Mucosa of gallbladder (tissue), 1 donor: Measurements from ENCODE around the gene HSPA12B. TPM values are rescaled to one million over a fixed set of nuclear protein-coding genes. Genes with fewer than 3 reads are reported as not detected.

ENCODE experiments used
- DNase-seq: peaks from one replicate; pipeline ENCODE4 v3.0.0-alpha.2; 2020; ENCODE audit warnings: low spot score
- total RNA-seq: library from RNA; stranded (reverse); gene quantifications from one replicate; pipeline ENCODE4 v1.2.1, GENCODE V29; 2021
- donor health status: DM: no; HTN: no; CAD: no.

The HSPA12B gene
- total RNA-seq, 1 donor from 2014 or later: 5.4 TPM

DNA sequence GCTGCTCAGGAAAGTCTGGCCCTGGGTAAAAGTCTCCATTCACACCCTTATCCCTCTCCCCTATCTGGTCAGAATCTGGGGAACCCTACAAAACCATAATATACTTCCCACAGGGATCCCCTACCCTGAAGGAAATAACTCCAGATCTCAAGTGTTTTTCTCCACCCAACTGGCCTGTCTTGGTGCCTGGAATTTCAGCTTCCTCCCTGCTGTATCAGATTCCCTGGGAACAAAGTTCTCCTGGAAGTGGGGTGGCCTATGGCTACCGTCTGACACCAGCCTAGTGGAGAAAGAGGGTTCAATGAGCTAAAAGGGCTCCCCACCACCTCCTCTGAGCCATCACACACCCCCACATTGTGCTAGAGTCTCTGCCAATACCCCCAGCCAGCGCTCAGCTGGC, 15.0 kb downstream of the HSPA12B start:
- no peak for DNase-seq

DNA sequence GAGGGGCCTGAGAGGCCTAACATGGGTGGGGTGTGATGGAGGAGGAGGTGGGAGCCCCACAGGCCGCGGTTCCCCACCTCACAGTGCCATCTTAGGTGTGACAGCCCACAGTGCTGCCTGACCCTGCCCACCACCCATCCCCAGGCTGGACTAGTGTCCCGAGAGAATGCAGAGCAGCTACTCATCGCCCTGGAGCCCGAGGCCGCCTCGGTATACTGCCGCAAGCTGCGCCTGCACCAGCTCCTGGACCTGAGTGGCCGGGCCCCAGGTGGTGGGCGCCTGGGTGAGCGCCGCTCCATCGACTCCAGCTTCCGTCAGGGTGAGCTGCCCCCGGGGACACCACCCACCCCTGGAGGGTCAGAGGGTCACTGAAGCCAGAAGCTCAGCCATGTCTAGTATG, 15.6 kb downstream of the HSPA12B start:
- DNase-seq: no peak

- no peak for DNase-seq
Measured at GRCh38 chr20:3749087-3749688, 16.7 kb downstream of the HSPA12B start.

DNA sequence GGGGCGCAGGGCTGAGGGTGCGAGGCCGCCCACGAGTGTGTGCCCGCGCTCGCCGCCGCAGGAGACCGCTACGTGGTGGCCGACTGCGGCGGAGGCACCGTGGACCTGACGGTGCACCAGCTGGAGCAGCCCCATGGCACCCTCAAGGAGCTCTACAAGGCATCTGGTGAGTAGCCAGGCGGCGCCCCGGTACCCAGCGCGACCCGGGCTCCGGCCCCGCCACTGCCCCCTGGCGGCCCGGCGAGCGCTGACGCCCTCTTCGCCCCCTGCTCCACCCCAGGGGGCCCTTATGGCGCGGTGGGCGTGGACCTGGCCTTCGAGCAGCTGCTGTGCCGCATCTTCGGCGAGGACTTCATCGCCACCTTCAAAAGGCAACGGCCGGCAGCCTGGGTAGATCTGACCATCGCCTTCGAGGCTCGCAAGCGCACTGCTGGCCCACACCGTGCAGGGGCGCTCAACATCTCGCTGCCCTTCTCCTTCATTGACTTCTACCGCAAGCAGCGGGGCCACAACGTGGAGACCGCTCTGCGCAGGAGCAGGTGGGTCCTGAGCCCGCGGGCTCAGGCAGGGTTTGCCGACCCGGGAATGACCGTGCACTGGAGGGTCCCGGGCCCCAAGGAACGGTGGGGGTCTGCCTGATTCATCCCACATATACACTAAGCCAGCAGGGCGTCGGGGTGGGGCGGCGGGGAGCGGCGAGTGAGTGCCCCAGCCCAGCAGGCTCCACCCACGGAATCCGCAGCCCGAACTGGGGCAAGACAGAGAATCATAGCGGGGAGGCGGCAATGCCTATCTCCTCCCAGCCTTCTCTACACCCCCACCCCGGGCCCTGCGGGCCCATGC, 17.4 kb downstream of the HSPA12B start:
- DNase-seq: no peak

DNA sequence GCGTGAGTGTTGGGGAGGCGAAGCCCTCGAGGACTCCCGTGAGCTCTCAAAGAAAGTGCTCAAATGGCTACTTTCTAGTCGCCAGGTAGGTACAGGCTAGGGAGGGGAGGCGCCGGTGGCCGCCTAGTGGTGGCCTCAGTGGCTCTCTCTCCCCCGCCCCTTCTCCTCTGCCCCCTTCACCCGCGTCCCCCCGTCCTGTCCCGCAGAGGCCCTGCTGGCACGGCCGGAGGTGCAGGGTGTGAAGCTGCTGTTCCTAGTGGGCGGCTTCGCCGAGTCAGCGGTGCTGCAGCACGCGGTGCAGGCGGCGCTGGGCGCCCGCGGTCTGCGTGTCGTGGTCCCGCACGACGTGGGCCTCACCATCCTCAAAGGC, 18.8 kb downstream of the HSPA12B start:
- DNase-seq: no peak

GRCh38 chr20:3751675-3752385, 19.3 kb downstream of the HSPA12B start:
- DNase-seq: no peak

DNA sequence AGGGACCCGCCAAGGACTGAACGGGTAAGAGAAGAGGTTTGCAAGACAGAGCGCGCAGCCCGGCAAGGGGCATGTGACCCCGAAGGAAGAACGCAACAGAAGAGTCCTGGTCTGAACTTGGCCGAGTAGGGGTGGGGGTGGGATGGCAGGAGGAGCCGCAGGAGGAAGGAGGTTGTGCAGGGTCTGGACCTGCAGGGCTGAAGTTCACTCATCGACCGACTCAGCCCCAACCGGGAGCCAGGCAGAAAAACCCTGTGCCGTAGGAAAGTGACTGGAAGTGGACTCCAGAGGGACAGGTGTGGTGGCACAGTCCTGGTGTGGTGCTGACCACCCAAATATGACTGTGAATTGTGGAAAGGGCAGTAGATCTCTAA, 19.9 kb downstream of the HSPA12B start:
- no peak for DNase-seq

DNA sequence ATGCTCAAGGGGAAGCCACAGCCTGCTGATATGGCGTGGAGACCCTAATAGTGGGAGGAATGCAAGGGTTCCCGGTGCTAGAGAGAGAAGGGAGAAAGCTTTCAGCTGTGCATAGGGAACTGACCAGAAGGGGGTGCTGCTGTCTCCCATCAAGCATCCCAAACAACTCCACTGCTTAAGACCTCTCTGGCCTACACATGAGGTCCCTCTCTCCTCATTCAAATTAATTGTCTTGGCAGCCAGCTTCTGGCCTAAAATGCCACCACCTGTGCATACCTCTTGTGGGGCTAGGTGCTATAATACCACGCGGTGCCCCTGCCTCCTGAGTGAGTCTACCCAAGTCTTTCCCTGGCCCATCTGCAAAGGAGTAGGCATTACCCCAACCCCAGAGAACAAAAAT, 20.6 kb downstream of the HSPA12B start:
- peak; percentile 78 for DNase-seq

DNA sequence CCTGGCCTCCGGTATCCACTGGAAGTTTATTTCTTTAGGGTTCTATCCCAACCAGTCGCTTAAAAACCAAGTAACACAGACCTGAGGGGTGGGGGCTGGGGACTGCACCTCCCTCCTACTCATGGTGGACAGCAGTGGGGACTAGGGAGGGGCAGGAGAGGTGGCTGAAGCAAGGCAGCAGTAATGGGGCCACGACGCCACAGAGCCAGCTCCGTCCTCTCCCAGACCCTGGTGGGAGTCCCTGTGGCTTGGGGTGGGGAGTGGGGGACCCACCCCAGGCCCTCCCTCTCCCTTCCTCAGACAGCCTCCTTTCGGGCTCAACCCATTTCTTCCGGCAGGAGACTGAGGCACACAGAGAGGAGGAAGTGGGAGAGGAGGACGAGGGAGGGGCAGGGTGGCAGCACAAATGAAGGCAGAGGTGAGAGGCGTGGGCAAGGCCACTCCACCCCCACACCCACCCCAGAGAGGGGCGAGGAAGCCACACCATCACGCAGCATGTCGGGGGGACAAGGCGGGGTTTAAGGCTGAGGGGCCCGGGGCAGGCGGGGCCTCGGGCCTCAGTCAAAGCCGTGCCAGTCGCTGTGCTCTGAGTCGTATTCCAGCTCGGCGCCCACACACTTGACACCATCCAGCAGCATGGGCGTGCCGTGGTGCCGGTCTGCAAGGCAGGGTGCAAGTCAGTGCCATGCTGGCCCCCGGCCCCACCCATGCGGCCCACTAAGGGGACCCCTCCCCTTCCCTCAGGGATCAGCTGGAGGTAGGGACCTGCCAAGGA, 21.2 kb downstream of the HSPA12B start:
- no peak for DNase-seq

GRCh38 chr20:3754276-3754630, 21.8 kb downstream of the HSPA12B start:
- no peak for DNase-seq

GRCh38 chr20:3755269-3755668, 22.8 kb downstream of the HSPA12B start:
- DNase-seq: no peak

DNA sequence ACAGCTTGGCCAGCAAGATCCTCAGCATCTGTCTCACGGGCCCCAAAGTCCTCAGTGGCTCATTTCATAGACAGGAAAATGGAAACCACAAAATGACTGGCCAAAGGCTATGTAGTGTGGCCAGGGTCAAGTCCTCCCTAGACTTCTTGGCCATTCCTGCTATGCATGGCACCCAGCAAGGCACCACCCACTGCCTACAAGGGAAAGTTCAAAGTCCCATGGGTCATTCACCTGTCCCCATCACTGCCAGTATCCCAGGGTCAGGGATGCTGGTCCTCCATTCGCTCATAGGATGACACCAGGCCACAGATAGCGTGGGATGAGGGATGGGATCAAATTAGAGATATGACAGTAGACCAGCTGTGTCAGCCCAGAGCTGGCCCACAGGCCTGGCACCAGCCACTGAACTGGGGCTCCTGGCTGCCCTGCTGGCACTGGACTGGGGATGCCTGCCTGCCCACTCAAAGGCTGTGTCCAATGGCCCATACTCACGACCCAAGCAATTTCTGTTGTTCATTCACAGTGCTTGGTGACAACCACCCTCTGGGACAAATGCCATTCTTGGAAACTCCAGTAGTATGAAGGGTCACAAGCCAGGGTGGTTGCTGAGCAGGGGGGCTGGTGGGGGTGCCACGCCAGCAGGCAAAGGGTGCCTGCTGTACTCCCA, 23.5 kb downstream of the HSPA12B start:
- DNase-seq: no peak

DNA sequence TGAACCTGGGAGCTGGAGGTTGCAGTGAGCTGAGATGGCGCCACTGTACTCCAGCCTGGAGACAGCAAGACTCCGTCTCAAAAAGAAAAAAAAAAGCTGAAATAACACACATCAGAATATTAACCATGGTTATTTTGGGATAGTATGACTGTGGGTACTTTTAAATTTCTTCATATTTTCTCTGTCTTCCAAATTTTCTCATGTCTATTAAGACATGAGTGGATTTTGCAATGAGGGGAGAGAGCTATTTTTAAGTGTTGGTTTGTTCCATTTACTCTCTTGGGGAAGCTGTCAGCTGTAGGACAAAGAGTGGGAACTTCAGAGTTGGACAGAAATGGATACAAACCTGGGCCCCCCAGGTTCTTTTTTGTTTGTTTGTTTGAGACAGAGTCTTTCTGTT, 24.8 kb downstream of the HSPA12B start:
- DNase-seq: no peak

- DNase-seq: no peak
Measured at GRCh38 chr20:3758566-3758965, 26.1 kb downstream of the HSPA12B start.

GRCh38 chr20:3759316-3759823, 26.9 kb downstream of the HSPA12B start:
- no peak for DNase-seq

DNA sequence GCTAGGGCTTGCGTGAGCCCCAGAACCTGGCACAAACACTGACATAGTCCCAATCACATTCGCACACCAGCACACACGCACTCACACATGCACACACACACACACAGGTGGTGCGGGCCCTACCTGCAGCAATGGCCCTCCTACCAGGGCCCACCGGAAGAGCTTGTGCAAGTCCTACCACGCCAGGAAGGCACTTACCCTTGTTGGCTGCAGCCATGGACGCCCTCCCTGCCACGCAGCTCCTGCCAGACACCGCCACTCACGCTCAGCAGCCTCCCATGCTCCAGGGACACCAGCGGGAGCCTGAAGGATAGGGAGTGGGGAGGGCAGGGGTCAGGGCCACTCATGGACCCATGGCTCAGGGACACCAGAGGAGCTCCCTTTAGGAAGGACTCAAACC, 27.4 kb downstream of the HSPA12B start:
- DNase-seq: no peak

DNA sequence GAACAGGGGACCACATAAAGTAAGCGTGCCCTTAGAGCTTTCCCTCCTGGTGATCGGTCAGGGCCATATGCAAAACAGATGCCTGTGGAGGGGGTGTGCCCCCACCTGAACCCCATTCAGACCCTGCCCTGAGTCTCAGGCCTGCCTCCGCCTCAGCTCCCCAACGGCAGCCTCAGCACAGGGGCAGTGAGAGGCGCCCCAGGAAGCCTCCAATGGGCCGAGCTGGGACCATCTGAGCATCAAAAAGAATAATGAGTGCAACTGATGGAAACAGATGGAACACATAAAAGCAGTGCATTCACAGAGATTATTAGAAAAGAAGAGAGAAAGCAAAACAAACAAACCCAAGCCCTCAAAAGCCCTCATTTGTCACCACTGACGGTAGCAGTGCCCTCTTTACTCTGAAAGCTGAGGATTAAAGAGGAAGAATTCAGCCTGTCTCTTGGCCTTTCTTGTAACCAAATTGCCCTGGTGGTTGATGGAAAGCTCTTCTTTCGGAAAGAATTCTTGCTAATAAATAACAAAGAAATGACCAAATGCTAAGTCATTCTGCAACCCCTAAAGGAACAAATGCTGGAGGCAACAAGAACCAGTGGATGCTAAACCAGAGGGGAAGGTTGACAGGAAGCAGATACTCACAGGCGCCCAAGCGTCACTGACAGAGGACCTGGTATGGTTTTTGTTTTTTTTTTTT, 28.3 kb downstream of the HSPA12B start:
- no peak for DNase-seq

GRCh38 chr20:3763671-3764601, 31.5 kb downstream of the HSPA12B start:
- DNase-seq: no peak

DNA sequence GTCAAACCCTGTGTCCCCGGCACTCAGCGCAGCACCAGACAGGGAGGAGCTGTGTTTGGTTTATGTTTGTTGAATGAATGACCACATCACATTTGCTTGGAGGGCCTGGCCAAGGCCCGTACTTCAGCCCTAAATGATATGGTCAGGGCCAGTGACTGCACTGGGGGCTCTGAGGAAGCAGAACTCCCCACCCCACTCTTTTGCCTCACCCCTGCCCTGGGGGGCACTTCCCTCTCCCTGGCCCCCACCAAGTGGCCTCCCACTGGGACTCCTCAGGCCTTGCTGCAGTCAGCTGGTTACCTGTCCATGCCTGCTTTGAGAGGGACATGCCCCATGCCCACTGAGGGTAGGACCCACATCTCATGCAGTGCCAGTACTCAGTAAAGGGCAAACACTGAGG, 32.2 kb downstream of the HSPA12B start:
- DNase-seq: no peak
